Stimulated activated CD8-positive, alpha-beta memory T cell treated with anti-CD3 and anti-CD28 coated beads, Interleukin-12 subunit alpha, Interleukin-12 subunit beta, amount 100 ng/mL, for 1 hour (primary cell): ENCODE data around the gene TMEM116.
"Not testable (repeated sequence)": the region's sequence is repeated elsewhere in the genome, so short reads cannot be mapped to it uniquely, and the experiment has no call there.

Source experiments
- DNase-seq: peaks from one replicate; pipeline ENCODE4 v3.0.0-alpha.2; 2020; ENCODE audit warnings: low read depth

The TMEM116 gene

DNA sequence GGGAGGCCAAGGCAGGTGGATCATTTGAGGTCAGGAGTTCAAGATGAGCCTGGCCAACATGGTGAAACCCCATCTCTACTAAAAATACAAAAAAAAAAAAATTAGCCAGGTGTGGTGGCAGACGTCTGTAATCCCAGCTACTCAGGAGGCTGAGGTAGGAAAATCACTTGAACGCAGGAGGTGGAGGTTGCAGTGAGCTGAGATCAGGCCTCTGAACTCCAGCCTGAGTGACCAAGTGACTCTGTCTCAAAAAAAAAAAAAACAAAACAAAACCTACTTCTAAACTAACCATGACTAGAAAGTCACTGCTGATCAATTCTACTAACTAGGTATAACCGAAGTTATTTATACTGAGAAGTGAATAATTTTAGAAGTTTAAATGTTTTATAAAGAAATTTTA, 3.4 kb downstream of the TMEM116 start:
- not testable (repeated sequence) for DNase-seq

DNA sequence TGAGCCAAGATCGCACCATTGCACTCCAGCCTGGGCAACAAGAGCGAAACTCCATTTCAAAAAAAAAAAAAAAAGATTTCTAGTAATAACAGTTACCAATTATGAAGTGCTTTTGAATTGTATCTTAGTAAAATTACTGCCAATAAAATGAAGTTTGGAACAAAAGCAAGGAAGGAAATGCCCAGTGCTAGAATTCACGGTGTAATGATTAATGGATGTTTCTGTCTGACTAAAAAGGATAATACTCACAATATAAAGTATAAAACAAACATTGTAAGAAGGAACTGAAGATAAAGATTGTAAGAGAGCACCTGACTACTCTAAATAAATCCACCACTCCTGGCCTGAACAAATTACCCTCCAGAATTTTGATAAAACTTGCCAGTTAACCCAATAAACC, 4.0 kb downstream of the TMEM116 start:
- no peak for DNase-seq

DNA sequence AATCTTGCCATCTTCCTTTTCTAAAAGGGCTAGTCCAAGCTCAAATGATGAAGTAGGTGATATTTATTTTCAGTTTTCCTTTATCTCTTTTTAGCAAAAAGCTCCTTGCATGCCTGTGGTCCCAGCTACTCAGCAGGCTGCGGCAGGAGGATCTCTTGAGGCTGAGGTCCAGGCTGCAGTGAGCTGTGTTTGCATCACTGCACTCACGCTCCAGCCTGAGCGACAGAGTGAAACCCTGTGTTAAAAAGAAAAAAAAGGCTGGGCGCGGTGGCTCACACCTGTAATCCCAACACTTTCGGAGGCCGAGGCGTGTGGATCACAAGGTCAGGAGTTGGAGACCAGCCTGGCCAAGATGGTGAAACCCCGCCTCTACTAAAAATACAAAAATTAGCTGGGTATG, 5.0 kb downstream of the TMEM116 start:
- no peak for DNase-seq

DNA sequence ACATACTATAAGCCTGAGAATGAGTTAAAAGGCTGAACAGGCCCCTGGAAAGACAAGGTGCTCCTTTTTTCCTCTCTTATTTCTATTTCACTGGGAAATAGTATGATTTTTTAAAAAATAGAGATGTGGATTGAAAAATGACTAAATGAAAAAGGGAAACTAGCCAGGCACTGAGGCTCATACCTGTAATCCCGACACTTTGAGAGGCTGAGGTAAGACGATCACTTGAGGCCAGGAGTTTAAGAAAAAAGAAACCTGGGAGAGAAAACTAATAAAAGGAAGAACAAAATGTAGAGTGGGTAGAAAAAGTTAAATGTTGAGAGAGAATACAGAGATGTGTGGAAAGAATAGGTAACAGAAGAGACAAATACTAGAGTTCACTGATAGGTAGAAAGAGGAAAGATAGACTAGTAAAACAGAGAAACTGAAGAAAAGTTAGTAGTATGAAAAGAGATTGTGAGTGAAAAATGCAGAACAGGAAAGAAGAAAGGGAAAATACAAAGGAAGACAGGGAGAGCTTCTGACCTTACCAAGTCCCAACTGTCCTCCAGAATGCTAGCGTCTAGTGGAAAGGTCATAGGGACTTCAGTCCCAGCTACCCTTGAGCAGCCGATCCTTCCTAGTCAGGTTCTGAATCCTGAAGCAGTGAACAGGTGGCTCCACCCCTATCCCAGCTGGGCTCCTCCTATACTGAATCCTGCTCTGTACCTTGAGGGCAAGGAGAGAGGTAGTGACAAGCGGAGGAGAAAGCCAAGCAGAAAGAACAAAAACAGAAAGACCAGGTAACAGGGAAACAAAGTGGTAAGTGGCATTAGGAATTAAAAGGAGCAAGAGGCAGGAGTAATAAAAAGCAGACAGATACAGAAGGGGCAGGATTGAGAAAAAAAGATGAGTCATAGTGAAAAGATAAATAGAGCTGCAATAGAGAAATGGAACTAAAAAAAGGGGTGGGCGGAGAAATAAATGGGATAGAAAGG, 7.3 kb downstream of the TMEM116 start:
- no peak for DNase-seq

- DNase-seq: no peak
These were observed 8.9 kb downstream of the TMEM116 start for GRCh38 chr12:112004041-112004440.

- no peak for DNase-seq
These were observed 11.4 kb downstream of the TMEM116 start for GRCh38 chr12:112001576-112001975.

GRCh38 chr12:112000820-112001219, 12.1 kb downstream of the TMEM116 start:
- no peak for DNase-seq

DNA sequence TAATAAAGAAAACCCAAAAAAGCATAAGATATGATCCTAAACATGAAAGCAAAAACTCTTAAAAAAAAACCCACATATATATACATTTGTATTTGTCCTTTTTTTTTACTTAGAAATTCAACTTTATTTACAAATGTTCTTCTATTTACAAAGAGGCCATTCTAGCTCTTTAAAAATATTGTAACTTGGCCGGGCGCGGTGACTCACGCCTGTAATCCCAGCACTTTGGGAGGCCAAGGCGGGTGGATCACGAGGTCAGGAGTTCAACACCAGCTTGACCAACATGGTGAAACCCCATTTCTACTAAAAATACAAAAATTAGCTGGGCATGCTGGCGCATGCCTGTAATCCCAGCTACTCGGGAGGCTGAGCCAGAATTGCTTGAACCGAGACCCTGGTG, 13.8 kb downstream of the TMEM116 start:
- DNase-seq: not testable (repeated sequence)

GRCh38 chr12:111998015-111998414, 14.9 kb downstream of the TMEM116 start:
- no peak for DNase-seq

GRCh38 chr12:111997300-111997699, 15.7 kb downstream of the TMEM116 start:
- DNase-seq: no peak

DNA sequence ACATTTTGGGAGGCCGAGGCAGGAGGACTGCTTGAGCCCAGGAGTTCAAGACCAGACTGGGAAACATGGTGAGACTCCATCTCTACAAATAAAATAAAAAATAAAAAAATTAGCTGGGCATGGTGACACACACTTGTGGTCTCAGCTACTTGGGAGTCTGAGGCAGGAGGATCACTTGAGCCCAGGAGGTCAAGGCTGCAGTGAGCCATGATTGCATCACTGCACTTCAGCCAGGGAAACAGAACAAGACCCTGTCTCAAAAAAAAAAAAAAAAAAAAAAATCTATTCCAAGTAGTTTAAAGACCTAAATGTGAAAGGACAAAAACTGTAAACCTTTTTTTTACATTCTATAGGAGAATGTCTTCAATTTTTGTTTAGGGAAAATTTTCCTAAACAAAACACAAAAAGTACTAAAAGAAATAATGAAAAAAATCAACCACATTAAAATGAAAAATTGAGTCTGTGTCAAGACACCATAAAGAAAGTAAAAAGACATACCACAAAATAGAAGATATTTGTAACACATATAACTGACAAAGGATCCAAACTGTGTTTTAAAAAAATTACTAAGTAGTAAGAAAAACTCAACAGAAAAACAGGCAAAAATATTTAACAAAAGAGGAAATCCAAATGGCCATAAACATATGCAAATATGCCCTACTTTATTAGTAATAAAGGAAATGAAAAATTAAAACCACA, 17.0 kb downstream of the TMEM116 start:
- no peak for DNase-seq

DNA sequence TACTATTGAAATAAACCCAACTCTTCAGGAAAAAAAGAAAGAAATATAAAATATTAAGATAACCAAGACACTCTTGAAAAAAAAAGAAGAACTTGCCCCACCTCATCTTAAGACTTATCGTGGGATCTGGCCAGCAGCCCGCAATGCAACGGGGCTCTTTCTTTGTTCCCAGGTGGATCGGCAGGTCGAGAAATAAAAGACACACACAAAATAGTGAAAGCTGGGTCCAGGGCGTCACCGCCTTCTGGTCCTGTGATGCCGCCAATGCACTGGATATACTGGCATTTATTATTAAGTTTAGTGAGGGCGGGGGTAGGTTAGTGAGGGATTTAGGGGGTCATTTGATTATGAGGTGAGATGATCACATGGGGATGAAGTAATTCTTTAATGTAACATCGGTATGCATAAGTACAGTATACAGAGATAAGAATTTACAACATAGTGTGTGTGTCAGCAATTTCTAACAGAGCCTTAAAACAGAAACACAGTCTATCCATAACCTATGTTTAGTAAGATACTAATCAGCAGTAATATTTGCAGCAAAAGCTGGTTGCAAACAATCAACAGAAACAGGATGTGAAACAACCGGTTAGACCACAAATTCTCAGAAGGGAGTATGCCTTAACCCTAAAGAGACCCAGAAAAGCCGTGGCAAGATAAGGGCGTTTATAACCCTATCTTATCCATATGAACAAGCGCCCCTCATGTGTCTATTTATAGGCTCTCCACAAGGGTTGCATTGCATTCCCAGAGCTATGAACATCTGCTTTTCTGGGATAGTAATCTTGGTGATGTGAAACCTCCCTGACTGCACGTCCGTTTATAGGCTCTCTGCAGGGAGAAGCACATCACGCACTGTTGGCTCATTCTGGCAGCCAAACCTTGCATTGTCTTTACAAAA, 18.5 kb downstream of the TMEM116 start:
- DNase-seq: not testable (repeated sequence)

- no peak for DNase-seq
These were observed 19.4 kb downstream of the TMEM116 start for GRCh38 chr12:111993292-111994150.

GRCh38 chr12:111992464-111992863, 20.5 kb downstream of the TMEM116 start:
- DNase-seq: no peak

GRCh38 chr12:111991946-111992345, 21.0 kb downstream of the TMEM116 start:
- no peak for DNase-seq

DNA sequence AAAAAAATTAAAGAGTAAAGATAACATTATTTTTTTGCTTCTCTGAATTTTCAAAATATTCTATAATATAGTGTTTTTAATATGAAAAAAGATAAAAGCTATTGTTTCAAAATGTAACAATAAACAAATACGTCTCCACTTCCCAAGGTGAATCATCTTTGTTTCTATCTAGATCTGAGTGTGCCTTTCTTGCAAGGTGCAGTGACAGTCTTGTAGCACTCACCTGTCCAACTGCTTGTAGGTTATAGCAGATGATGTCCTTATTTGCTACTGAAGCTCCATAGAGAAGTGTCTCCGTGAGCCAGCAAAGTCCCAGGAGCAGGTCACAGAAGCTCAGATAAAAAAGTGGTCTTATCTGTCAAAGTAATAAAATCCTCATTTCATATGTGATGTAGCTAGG, 21.4 kb downstream of the TMEM116 start:
- no peak for DNase-seq

DNA sequence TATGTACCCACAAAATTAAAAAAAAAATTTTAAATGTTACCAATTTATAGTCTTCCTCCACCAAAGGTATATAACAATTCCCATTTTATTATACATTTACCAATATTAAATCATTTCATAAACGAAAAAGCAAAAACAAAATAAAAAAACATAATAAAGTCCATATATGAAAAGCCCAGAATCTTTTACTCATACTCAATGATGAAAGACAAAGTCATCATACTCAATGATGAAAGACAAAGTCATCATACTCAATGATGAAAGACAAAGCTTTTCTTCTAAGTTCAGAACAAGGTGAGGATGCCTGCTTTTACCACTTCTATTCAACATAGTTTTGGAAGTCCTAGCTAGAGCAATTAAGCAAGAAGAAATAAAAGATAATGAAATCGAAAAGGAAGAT, 28.1 kb downstream of the TMEM116 start:
- no peak for DNase-seq

GRCh38 chr12:111981987-111982386, 31.0 kb downstream of the TMEM116 start:
- no peak for DNase-seq

GRCh38 chr12:111980598-111980997, 32.4 kb downstream of the TMEM116 start:
- no peak for DNase-seq

DNA sequence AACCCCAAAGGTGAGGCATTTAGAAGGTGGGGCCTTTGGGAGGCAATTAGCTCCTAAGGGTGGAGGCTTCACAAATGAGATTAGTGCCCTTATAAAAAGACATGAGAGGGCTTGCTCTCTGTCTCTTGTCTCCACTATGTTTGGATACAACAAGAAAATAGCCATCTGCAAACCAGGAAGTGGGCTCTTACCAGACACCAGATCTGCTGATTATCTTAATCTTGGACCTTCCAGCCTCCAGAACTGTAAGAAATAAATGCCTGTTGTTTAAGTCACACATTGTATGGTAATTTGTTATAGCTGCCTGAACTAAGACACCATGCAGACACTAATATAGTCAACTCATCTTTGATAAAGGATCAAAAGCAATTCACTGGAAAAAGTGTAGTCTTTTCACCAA, 34.4 kb downstream of the TMEM116 start:
- DNase-seq: no peak

DNA sequence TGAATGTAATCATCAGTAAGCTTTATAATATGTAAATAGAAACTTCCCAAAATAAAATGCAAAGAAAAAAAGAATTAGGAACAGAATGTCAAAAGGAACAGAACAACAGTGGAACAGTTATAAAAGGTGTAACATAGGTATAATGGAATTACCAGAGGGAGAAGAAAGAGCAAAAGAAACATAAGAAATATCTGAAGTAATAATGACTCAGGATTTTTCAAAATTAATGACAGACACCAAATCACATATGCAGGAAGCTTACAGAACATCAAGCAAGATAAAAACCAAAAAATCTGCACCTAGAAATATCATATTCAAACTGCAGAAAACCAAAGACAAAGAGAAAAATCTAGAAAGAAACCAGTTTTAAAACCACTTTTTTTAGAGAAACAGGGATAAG, 36.1 kb downstream of the TMEM116 start:
- no peak for DNase-seq
